Caco-2 (cell line): Measurements from ENCODE around the gene ZNRF3. TPM values are rescaled to one million over a fixed set of nuclear protein-coding genes. Genes with fewer than 3 reads are reported as not detected.

Source experiments
- BruUV-seq: library from RNA; stranded (reverse); fragments of 400-500 nt; replicated peaks from 2 replicates; lab custom pipeline; 2021; lab: Mats Ljungman, UMichigan
- CTCF ChIA-PET: fragments of 300-600 bp; sonication (Branson Sonifier 250); formaldehyde crosslinking; loops from one replicate; lab custom pipeline; 2022; ENCODE audit warnings: antibody characterized with exemption; lab: Charles Lee
- POLR2A ChIA-PET: fragments of 300-600 bp; sonication (Branson Sonifier 250); formaldehyde crosslinking; loops from one replicate; lab custom pipeline; 2022; ENCODE audit warnings: antibody characterized with exemption; lab: Charles Lee
- DNase-seq, 2 experiments: peaks; one replicate each; pipeline versions ENCODE4 v3.0.0 to v3.0.0-alpha.2; 2020 to 2022
- H3K27me3 ChIP-seq: replicated peaks from 2 replicates; pipeline ENCODE4 v1.6.0; 2011; ENCODE audit warnings: low read length; ENCODE audit not compliant: control insufficient read depth, insufficient read depth
- H3K36me3 ChIP-seq: 2 replicates; pipeline ENCODE4 v1.5.1; 2011; ENCODE audit warnings: low read length; ENCODE audit not compliant: control insufficient read depth, insufficient read depth
- H3K4me1 ChIP-seq: fragments of 250-450 bp; sonication (Bioruptor Pico); 2 replicates; pipeline ENCODE4 v1.5.1; 2020; ENCODE audit warnings: mild to moderate bottlenecking
- H3K4me3 ChIP-seq: 2 replicates; pipeline ENCODE4 v1.5.1; 2011; ENCODE audit warnings: low read depth, mild to moderate bottlenecking, control low read depth, low read length
- H3K9me3 ChIP-seq: fragments of 250-450 bp; sonication (Bioruptor Pico); 2 replicates; pipeline ENCODE4 v1.5.1; 2020; ENCODE audit warnings: mild to moderate bottlenecking, moderate library complexity
- H3K27ac Mint-ChIP-seq: one replicate; pipeline ENCODE4 v1.8.0; 2022; ENCODE audit warnings: mixed read lengths; ENCODE audit not compliant: unreplicated experiment
- H3K27me3 Mint-ChIP-seq: one replicate; pipeline ENCODE4 v1.8.0; 2022; ENCODE audit warnings: mixed read lengths; ENCODE audit not compliant: insufficient read depth, unreplicated experiment
- H3K36me3 Mint-ChIP-seq: one replicate; pipeline ENCODE4 v1.8.0; 2022; ENCODE audit warnings: mild to moderate bottlenecking, mixed read lengths; ENCODE audit not compliant: insufficient read depth, unreplicated experiment
- H3K4me1 Mint-ChIP-seq: one replicate; pipeline ENCODE4 v1.8.0; 2022; ENCODE audit warnings: low read depth, mixed read lengths; ENCODE audit not compliant: unreplicated experiment
- H3K4me3 Mint-ChIP-seq: one replicate; pipeline ENCODE4 v1.8.0; 2022; ENCODE audit warnings: mild to moderate bottlenecking, moderate library complexity, mixed read lengths; ENCODE audit not compliant: unreplicated experiment
- H3K9me3 Mint-ChIP-seq: one replicate; pipeline ENCODE4 v1.8.0; 2022; ENCODE audit warnings: mixed read lengths; ENCODE audit not compliant: unreplicated experiment
- CTCF ChIP-seq, 2 experiments: fragments of 200-600 bp in 1 of 2; IDR thresholded peaks; 1 replicate in 1 of 2; 2 replicates in 1 of 2; pipeline versions ENCODE4 v1.5.1 to v1.8.0; 2011 to 2022; ENCODE audit warnings: antibody characterized with exemption in 1 of 2, control low read depth in 1 of 2, inconsistent platforms in 1 of 2, low read depth in 1 of 2, low read length in 1 of 2, mild to moderate bottlenecking in 1 of 2, moderate library complexity in 1 of 2; ENCODE audit not compliant: insufficient read depth in 1 of 2, severe bottlenecking in 1 of 2, unreplicated experiment in 1 of 2
- intact Hi-C: fragments of 100-400 bp; cut with micrococcal nuclease; formaldehyde crosslinking; loops from one replicate; pipeline ENCODE4 v1.10.0; 2022; ENCODE audit not compliant: unreplicated experiment
- total RNA-seq: library from RNA; stranded (reverse); gene quantifications from 2 replicates; pipeline ENCODE4 v1.2.3, GENCODE V29; 2022

Gene ZNRF3
- total RNA-seq, 1 experiment from 2014 or later, result 41.1 TPM

GRCh38 chr22:28911777-28912669 lies 28.7 kb downstream of the ZNRF3 start:
- DNase-seq, result peak; percentile 87 to 94
- Mint-ChIP-seq H3K27ac (peak overlapping the region; percentile 91), H3K36me3 (peaks cover 85% of the 10 kb centered on the region), H3K4me3 (peak overlapping the region; percentile 59), H3K4me1 (peaks cover 52% of the 10 kb centered on the region), H3K9me3 (no peaks in the 10 kb centered on the region), H3K27me3 (no peaks in the 10 kb centered on the region)
- peaks cover 75% of the 10 kb centered on the region for H3K4me1 ChIP-seq
- no peaks in the 10 kb centered on the region for H3K27me3 ChIP-seq
- H3K9me3 ChIP-seq, result no peaks in the 10 kb centered on the region
- no peak overlapping the region for H3K4me3 ChIP-seq
- BruUV-seq, result no TSS peak
- intact Hi-C loops, result loop anchor here (1.0 kb wide), 4 partner anchors 20 to 40 kb away; partner anchors contain the start of gene ZNRF3
- H3K36me3 ChIP-seq, result no peaks in the 10 kb centered on the region; the same call in none of the 2 replicates
- TF ChIP-seq CTCF (IDR thresholded peaks at IDR 0.05; ENCODE audit: insufficient read depth in 1 of 2, low read depth in 1 of 2, low read length in 1 of 2, severe bottlenecking in 1 of 2, unreplicated experiment in 1 of 2), result no peak
- CTCF ChIA-PET, result interaction anchor here (0.7 to 1.7 kb wide), 7 partner anchors 15 to 305 kb away, joined by 3 to 16 read pairs (median 4); no protein-coding TSS in a partner anchor
- POLR2A ChIA-PET, result interaction anchor here (0.5 to 1.5 kb wide), 5 partner anchors 19 to 113 kb away, joined by 3 to 8 read pairs (median 6); partner anchors contain the start of gene ZNRF3

- H3K27me3 ChIP-seq, result no peaks in the 10 kb centered on the region
- H3K9me3 ChIP-seq, result no peaks in the 10 kb centered on the region
- Mint-ChIP-seq H3K9me3 (no peaks in the 10 kb centered on the region), H3K4me3 (no peak overlapping the region), H3K4me1 (peaks cover 61% of the 10 kb centered on the region), H3K27me3 (no peaks in the 10 kb centered on the region), H3K27ac (peak overlapping the region; percentile 61), H3K36me3 (peaks cover 80% of the 10 kb centered on the region)
- H3K36me3 ChIP-seq, result no peaks in the 10 kb centered on the region; the same call in 1 of the 2 replicates
- BruUV-seq, result no TSS peak
- ChIA-PET POLR2A (interaction anchor here (0.6 kb wide), 1 partner anchor 9 kb away, joined by 3 read pairs; no protein-coding TSS in a partner anchor), CTCF (interaction anchor here (0.6 to 0.7 kb wide), 3 partner anchors 10 to 130 kb away, joined by 3 to 4 read pairs (median 3); no protein-coding TSS in a partner anchor)
- DNase-seq, result no peak
- TF ChIP-seq CTCF (IDR thresholded peaks at IDR 0.05; ENCODE audit: insufficient read depth in 1 of 2, low read depth in 1 of 2, low read length in 1 of 2, severe bottlenecking in 1 of 2, unreplicated experiment in 1 of 2), result no peak
- peaks cover 75% of the 10 kb centered on the region for H3K4me1 ChIP-seq
- H3K4me3 ChIP-seq, result no peak overlapping the region
- intact Hi-C loops, result no loop called here
Measured at GRCh38 chr22:28914201-28914600, 30.8 kb downstream of the ZNRF3 start.

DNA sequence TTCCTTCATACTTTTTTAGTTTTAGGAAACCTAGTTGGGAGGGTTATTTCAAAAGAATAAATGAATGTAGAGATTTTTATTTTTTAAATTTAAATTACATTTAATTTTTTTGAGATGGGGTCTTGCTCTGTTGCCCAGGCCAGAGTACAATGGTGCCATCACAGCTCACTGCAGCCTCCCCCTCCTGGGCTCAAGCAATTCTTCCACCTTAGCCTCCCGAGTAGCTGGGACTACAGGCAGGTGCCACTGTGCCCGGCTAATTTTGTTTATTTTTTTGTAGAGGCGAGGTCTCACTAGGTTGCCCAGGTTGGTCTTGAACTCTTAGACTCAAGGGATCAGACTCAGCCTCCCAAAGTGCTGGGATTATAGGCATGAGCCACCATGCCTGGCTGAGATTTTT lies 32.6 kb downstream of the ZNRF3 start:
- H3K27ac Mint-ChIP-seq, result no peak overlapping the region
- peaks cover 79% of the 10 kb centered on the region for H3K36me3 Mint-ChIP-seq
- ChIA-PET CTCF (no interaction called here), POLR2A (no interaction called here)
- H3K9me3 ChIP-seq, result no peaks in the 10 kb centered on the region
- DNase-seq, result no peak
- no peaks in the 10 kb centered on the region for H3K9me3 Mint-ChIP-seq
- no peak overlapping the region for H3K4me3 Mint-ChIP-seq
- H3K4me3 ChIP-seq, result no peak overlapping the region
- no peaks in the 10 kb centered on the region for H3K27me3 ChIP-seq
- H3K4me1 Mint-ChIP-seq, result peaks cover 58% of the 10 kb centered on the region
- H3K4me1 ChIP-seq, result peaks cover 79% of the 10 kb centered on the region
- TF ChIP-seq CTCF (IDR thresholded peaks at IDR 0.05; ENCODE audit: insufficient read depth in 1 of 2, low read depth in 1 of 2, low read length in 1 of 2, severe bottlenecking in 1 of 2, unreplicated experiment in 1 of 2), result no peak
- no TSS peak for BruUV-seq
- intact Hi-C loops, result no loop called here
- H3K27me3 Mint-ChIP-seq, result no peaks in the 10 kb centered on the region
- H3K36me3 ChIP-seq, result no peaks in the 10 kb centered on the region; the same call in 1 of the 2 replicates
